HG03066 (cell line): ENCODE measurements around the gene ARHGEF2.

ENCODE experiments used
- ATAC-seq: cut with Tn5 transposase; IDR thresholded peaks from one replicate; pipeline ENCODE4 v1.9.1; 2021; ENCODE audit warnings: low read depth; ENCODE audit not compliant: unreplicated experiment

The ARHGEF2 gene

GRCh38 chr1:155973723-155974122, 4.6 kb downstream of the ARHGEF2 start:
- no peak for ATAC-seq

- ATAC-seq: no peak
Measured at GRCh38 chr1:155971910-155972809, 6.2 kb downstream of the ARHGEF2 start.

DNA sequence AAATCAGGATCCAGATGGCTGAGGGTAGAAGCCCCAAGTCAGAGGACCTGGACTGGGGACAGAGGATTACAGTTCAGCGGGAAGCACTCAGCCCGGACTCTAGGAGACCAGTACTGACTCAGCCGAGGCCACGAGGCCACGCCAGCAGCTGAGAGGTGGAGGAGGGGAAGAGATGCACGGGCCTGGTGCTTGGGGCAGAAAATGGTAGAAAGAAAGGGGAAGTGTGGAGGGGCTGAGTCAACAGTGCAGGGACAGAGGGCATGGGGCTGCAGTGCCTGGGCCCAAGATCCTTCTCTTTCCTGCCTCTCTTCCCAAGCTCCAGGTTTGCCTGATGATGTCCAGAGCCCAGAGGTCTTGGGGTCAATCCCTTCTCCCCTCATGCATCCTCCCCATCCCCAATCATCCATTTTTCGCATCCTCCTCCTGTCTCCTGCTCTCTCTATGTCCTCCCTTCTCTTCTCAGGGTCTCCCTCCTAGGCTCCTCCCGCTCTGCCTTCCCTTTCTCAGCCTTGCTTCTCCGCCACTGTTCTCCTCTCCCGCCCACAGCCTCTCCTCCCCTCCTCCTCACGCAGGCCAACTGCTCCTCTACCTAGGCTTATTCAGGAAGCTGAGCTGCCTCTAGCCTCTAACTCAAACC, 7.7 kb downstream of the ARHGEF2 start:
- ATAC-seq: peak; percentile 68

DNA sequence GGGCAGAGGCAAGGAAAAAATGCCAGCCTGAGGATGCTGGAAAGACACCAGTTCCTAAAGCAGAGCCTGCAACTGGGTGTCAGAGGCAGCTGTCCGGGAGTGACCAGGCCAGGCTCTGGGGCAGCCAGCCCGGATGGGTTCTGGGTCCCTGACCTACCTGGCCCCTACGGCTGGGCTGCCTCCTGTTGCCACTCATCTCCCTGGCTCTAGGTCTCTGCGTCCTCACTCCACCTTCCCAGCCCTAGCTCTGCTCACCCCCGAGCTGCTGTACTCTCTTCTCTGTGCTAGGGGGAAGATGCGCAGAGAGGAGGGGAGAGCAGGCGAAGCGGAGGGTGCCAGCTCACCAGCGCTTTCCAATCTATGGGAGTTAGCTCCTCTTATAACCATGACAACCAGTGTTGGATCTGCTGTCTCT, 9.0 kb downstream of the ARHGEF2 start:
- no peak for ATAC-seq

GRCh38 chr1:155968670-155969069, 9.7 kb downstream of the ARHGEF2 start:
- ATAC-seq: no peak

- ATAC-seq: no peak
Measured at GRCh38 chr1:155968051-155968400, 10.3 kb downstream of the ARHGEF2 start.

GRCh38 chr1:155967341-155968050, 10.9 kb downstream of the ARHGEF2 start:
- ATAC-seq: no peak

- ATAC-seq: no peak
Measured at GRCh38 chr1:155966750-155967149, 11.6 kb downstream of the ARHGEF2 start.

DNA sequence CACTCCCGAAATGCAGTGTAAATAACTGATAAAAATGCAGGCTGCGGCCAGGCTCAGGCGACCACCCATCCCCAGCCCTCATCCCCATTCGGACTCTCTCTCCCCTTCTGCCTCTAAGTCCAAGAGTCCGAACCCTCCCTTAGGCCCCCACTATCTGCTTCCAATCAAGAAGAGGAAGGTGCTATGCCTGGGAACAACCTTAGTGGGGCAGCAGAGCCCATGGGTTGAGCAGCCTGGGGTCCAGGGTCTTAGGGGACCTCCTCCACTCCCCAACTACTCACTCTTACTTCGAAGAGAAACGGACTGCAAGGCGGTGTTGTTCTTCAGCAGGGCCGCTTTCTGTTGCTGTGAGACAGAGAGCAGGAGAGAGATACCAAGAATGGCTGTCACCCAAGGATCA, 12.2 kb downstream of the ARHGEF2 start:
- no peak for ATAC-seq

- ATAC-seq: no peak
Measured at GRCh38 chr1:155964193-155964592, 14.2 kb downstream of the ARHGEF2 start.

GRCh38 chr1:155962599-155963211, 15.6 kb downstream of the ARHGEF2 start:
- no peak for ATAC-seq

GRCh38 chr1:155961937-155962336, 16.4 kb downstream of the ARHGEF2 start:
- ATAC-seq: no peak

DNA sequence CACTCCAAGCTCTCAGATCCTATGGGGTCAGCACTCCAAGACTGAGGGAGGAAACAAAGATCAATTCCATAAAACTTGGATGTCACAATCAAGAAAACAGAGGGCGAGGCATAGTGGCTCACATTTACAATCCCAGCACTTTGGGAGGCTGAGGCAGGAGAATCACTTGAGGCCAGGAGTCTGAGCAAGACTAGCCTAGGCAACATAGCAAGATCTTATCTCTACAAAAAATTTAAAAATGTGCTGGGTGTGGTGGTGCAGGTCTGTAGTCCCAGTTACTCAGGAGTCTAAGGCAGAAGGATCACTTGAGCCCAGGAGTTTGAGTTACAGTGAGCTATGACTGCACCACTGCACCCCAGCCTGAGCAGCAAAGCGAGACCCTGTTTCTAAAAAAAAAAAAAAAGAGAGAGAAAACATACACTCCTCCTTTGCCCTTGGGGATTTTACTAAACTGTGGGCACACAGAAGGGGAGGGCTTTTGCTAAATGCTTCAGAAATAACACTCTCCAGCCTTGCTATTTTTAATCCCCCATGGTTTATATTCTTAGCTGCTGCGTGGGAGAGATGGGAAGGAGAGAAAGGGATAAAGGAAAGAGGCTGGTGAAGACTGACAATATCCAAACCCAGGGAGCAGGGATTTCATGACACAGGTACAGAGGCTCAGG, 18.1 kb downstream of the ARHGEF2 start:
- no peak for ATAC-seq

- no peak for ATAC-seq
Measured at GRCh38 chr1:155957411-155957915, 20.9 kb downstream of the ARHGEF2 start.

- no peak for ATAC-seq
Measured at GRCh38 chr1:155954645-155955044, 23.7 kb downstream of the ARHGEF2 start.

- no peak for ATAC-seq
Measured at GRCh38 chr1:155952505-155952890, 25.8 kb downstream of the ARHGEF2 start.

DNA sequence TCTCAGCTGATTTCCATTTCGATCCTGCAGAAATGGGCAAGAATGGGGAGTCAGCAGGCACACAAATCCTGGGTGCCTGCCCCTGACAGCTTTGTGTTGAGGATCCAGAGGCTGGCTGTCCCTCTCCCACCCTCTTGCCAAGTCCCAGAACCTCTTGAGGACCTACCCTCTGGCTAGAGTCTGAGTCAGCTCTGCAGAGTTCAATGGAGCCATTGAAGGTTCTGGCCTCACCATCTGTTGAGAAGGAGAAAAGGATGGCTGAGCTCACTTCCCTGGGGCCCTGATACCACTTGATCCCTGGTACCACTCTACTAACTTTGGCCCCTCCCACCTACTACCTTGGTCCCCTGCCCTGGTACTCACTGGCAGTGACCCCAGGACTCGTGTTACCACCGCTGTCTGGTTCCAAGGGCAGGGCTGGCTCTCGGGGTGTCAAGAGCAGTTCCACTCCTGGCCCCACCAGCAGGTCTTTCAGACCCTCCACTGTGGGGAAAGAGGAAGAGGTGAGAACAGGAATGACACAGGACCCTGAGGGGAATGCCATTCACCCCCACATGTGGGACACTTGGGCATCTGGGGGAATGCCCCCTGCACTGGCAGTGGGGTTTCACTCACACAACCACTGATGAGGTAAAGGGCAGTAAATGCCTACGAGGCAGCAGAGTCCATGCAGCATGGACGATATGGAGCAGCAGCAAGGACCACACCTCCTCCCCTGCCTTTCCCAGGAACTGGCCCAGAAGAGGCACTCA, 26.4 kb downstream of the ARHGEF2 start:
- ATAC-seq: no peak

- no peak for ATAC-seq
Measured at GRCh38 chr1:155950829-155951228, 27.5 kb downstream of the ARHGEF2 start.

GRCh38 chr1:155947741-155948140, 30.6 kb downstream of the ARHGEF2 start:
- ATAC-seq: no peak

- ATAC-seq: no peak
Measured at GRCh38 chr1:155947292-155947691, 31.1 kb downstream of the ARHGEF2 start.
